DLD1 (cell line): Measurements from ENCODE around the gene SQSTM1.

Experiments
- in situ Hi-C: cut with HindIII; loops from 2 replicates; pipeline ENCODE4 v1.10.0; 2017; ENCODE audit warnings: low sequenced_read_pairs

The SQSTM1 gene

DNA sequence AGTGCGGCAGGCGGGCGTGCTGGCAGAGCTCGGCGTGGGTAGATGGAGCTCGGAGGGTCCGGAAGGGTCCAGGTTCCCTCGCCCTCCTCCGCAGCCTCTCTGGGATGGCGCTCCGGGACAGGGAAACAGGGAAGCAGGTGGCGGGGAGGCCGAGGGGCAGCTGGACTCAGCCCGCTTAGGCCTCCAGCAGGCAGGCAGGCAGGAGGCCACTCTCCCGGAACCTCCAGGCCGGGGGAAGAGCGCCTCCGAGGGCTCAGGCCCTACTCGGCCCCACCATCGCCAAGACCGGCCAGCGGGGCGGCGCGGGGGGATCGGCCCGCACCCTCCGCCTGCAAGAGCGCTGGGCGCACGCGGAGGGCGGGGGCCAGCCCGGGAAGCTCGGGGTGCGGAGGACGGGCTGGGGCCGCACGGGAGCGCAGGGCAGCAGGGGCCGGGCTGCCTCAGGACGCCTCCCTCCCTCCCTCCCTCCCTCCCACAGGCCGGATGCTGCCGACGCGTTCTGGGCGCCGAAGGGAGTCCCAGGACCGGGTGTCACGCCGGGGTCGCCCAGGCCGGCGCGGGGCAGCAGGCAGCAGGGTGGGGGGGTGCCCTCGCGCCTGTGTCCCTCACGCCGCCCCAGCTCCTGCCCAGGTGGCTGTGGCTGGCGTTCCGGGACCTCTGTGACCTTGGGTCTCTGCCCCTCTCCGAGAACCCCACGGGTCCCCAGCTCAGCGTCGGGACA lies 15.0 kb upstream of the SQSTM1 start:
- in situ Hi-C loops: no loop called here

DNA sequence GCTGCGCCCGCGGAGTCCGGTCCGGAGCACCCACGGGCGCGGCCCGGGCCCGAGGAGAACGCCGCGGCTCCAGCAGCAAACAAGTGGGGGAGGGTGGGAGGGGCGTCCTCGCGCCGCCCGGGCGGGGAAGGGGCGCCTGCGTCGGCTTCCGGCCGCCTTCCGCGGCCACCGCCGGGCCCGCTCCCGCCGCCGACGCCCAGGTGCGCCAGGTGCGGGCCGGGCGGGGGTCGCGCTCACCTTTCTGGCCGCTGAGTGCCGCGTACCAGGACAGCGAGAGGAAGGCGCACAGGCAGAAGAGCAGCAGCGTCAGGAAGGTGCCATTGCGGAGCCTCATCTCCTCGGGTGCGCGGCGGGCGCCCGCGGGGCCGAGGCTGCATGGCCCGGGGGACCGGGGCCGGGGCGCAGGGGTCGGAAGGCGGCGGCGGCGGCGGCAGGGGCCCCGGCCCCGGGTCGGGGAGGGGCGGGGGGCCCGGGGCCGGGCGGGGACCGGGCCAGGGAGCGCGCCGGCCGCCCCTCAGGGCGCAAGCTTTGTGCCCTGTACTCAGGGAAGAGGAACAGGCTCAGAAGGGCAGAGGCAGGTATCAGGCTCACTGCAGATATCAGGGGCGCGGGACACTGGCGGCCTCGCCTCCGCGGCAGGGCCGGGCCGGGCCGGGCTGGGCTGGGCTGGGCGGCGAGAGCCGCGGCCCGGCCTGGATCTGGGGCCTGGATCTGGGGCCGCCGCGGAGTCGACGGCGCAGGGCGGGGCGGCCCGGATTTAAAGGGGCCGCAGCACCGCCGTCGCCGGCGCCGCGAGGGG lies 14.3 kb upstream of the SQSTM1 start, which contains the start of gene MGAT4B:
Gene MGAT4B (minus strand): TSS at position 617 of the 799 bp plus-strand sequence. CDS start 283 bp downstream, at position 334.
- in situ Hi-C loops: no loop called here

DNA sequence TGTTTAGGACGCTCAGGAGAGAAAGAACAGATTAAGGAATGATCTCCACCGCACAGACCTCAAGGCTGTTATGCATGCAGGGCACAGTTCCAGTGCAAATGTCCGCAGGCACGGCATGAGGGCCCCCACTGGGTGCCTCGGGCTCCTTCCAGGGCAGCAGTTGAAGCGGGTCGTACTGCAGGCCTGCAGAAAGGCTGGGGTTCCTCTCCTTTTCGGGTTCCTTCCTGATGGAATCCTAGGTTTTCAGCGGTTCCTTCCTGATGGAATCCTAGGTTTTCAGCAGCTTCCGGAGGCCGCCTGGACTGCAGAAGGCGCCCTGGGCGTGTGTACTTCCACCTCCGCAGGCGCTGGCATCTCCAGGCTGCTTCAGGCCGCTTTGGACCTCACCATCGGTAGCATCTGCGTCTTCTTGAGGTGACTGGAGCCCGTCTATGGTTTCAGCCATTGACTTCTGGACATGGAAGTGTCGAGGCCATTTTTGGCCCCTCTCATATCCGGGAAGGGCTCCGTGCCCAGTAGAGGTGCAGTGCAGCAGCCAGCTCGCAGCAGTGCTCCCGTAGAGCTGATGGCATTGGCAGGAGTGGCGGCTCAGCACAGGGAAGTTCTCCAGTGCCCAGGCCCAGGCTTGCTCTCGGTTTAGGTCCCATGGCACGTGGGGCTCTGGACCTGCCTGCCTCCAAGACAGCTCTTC lies 8.4 kb upstream of the SQSTM1 start:
- in situ Hi-C loops: no loop called here

DNA sequence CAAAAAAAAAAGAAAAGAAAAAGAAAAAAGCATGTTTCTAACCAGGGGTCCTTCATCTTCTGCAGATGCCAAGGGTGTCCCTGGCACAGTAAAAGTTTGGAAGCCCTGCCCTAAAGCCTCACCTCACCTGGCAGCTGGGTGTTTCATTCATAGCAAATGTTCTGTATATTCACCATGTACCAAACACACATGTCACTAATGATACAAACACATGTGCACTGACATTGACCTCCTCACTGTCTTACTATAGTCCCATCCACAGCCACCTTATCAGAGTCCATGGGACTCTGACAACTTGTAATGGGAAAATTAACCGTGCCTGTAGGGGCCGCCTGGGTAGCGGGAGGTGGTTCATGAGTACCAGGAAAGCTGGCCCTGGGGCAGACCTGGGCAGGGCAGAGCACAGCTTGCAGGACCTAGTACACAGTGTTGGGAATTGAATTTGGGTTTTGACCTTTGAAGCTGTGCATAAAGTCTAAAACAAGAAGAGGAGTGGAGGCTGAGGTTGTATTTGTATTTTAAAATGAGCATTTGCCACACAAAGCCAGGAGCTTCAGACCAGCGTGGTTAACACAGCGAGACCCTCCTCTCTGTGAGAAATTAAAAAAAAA lies 7.6 kb upstream of the SQSTM1 start:
- in situ Hi-C loops: no loop called here

DNA sequence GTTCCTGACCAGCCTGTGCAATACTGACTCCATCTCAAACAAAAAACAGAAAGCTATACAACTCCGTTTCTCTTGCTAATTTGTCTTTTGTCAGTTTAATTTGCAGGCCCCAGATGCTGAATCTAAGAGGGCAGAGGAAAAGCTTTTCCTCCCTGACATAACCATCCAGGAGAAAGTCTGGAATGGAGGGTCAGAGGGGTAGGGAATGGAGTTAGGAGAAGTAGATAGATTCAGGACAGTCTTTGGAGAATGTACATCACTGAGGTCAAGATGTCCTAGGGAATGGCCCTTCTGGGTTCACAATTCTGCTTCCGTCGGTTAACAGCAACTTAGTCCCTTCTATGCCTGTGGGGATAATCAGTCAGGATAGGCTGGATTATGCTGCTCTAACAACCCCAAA lies 6.6 kb upstream of the SQSTM1 start:
- in situ Hi-C loops: no loop called here

DNA sequence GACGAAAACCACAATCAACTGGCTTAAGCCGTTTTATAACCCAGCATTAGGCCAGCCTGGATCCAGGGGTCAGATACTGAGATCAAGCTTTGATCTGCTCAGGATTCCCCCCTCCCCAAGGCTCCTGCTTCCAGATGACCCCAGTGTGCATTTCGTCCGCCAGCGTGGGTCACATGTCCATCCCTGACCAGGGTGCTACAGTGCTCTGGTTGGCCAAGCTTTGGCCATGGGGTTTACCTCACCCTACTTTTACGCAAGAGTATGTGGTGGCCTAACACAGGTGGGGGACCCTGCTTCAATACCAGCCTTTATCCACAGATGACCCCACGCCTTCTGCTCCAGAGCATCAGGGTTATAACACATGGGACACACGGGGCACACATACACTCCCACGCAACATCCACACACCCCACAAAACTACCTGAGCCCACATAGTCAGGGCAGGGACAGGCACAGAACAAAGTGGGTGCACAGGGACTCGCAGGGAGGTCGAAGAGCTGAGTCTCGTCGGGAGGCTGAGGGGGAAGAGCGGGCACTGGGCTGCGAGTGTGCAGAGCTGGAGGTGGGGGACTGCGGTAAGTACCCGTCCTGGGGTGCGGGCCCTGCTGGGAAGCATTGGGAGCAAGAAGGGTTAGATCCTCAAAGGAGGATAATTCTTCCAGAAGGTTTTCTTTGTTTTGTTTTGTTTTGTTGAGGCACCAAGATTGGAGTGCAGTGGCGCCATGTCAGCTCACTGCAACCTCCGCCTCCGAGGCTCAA lies 5.0 kb upstream of the SQSTM1 start:
- in situ Hi-C loops: no loop called here

DNA sequence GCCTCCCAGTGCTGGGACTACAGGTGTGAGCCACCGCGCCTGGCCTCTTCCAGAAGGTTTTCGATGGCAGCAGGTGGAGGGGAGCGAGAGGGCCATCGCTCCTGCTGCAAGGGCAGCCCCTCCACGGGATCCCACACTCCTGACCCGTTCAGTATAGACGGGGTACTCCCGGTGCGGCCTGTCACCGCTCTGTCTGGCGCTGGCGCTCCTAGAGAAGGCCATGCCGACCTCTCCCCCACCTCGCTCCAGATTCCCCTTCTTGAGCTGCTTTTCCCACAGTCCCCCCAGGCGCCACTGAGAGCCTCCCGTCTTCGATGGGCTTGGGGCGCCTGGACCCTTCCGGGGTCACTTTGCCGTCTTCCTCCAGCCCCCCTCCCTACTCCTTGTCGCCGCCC lies 4.3 kb upstream of the SQSTM1 start:
- in situ Hi-C loops: no loop called here

DNA sequence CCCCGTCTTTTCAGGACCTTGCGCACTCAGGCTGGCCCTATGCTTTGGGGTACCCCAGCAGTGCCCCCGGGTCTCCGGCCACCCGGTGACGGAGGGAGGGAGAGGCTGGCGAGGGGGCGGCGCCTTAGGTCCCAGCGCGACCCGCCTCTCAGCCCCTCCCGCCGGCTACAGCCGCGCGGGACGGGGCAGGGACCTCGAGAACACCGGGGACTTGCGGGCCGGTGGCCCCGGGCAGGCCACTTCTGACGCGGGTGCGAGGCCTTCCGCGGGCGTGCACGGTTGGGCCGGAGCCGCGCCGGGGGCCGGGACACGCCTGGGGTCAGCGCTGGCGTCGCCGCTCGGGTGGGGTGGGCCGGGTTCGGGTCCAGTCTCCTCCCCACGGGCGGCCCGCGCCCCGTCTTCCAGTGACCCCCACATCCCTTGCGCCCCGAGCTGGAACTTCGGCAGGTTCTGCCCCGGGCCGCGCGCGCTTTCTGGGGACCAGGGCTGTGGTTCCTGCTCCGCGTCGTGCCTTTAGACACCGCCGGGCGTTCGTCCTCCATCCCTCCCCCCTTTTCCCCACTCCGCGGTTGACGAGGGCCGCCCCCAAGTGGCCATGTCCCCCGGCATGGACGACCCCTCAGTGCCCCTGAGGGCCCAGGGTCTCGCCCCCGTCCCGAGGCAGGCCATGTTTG lies 3.8 kb upstream of the SQSTM1 start:
- in situ Hi-C loops: no loop called here

DNA sequence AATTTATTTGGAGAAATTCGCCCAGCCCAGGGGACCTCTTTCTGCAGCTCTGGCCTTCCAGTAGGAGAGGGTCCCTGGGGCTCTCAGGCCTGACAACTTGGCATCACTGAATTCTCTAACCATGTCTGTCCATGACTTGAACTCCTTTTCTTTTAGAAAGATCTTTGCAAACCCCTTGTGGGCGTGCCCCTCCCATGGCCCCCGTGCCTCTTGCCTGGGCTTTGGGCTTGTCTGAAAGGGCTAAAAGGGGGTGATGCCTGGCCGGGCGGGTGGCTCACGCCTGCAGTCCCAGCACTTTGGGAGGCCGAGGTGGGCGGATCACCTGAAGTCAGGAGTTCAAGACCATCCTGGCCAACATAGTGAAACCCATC lies 3.2 kb upstream of the SQSTM1 start:
- in situ Hi-C loops: no loop called here

DNA sequence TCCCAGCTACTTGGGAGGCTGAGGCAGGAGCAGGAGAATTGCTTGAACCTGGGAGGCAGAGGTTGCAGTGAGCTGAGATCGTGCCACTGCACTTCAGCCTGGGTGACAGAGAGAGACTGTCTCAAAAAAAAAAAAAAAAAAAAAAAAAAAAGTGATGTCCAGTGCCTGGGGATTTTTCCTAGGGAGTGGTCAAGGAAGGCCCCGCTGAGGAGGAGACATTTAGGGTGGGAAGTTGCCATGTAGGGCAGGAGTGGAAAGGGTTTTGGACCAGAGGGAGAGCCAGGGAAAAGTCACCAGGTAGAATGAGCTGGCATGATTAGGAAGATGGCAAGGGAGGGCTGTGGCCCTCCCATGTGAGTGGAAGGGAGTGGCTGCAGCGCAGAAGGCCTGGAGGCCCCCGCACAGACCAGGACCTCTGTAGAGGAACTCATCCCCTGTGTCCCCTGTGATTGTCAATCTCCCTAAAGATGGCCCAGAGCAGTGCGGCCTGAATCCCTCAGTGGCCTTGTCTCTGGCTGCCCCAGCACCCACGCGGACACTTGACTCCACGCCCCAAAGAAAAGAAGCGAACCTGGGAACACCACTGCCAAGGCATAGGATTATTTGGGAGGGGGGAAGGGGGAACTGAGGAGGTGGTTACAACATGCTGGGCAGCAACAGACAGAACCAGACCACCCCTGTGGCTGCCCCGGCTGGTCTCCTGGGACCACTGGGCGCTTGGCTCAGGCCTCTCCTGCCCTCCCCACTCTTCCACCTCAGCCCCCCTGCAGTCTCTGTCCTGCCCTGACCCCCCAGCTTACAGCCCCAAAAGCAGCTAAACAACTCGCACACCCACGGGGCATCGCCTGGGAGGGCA lies 2.6 kb upstream of the SQSTM1 start:
- in situ Hi-C loops: no loop called here

DNA sequence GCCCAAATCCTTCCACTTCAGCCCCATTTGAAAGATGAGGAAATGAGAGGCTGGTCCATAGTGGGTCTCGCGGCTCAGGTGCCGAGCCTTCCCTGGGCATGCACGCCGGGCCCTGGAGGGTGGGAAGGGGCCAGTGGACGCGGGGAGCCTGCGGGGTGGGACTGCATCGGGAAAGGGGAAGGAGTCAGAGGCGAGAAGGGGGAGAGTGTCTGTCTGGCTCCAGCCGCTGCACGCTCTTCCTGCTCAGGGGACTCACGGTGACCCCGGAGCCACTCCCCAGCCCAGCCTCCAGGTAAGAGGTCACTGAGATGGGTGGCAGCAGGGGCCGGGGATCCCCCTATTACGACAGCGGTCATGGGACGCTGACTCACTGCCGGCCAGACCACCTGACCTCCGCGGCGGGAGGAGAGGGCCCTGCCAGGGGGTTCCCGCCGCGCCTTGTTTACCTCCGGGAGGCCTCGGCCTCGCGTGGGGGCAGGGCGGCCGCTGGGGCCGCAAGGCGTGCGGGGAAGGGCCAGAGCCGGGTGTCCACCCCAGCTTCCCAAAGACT lies 1.9 kb upstream of the SQSTM1 start:
- in situ Hi-C loops: no loop called here

DNA sequence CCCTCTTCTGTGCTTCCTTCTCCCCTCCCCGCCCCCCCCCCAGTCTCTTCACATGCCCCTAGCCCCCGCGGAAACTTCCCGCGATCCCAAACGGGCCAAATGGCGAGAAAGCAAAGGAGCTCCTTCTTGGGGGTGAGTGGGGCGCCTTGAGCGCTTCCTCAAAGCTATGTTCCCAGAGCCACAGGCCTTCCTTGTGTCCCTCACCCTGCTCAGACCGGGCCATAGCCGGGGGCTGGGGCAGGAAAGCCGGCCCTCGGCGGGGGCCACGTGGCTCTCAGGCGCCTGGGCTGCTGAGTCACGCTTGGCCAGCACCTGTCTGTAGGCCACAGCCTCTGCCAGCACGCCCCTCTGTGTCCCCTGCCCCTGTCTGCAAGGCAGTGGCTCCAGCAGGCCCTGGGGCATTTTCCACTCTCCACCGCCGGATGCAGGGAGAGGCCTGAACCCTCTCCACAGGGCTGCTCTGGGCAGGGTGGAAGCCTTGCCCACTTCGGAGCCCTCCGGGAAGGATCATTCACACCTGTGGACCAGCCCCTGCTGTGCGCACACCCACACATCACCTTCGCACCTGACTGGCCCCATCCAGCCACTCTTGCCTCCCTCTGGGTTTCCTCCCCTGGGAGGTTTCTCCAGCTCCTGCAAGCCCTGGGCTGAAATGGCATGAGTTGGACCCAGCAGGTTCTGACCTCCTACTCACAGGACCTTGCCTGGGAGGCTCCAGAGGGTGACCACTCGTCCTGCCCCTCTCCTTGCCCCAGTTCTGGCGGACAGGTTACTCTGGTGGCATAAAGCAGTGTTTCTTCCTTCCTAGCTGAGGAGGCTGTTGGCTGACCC lies 1.2 kb upstream of the SQSTM1 start:
- in situ Hi-C loops: no loop called here

DNA sequence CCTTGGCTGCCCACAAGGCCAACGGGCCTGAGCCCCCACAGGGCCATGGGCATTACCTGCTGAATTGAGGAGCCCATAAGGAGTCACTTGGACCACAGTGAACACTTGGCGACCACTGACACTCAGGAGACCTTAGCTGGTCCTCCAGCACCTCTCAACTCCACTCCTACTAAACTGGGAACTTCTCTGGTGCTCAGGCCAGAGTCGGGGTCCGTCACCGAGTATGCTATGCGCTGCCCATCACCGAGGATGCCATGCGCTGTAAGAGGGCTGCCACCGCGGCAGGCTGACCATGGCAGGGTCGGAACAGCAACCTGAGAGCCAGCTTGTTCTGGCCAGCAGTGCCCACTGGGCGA lies 600 bp upstream of the SQSTM1 start:
- in situ Hi-C loops: no loop called here

DNA sequence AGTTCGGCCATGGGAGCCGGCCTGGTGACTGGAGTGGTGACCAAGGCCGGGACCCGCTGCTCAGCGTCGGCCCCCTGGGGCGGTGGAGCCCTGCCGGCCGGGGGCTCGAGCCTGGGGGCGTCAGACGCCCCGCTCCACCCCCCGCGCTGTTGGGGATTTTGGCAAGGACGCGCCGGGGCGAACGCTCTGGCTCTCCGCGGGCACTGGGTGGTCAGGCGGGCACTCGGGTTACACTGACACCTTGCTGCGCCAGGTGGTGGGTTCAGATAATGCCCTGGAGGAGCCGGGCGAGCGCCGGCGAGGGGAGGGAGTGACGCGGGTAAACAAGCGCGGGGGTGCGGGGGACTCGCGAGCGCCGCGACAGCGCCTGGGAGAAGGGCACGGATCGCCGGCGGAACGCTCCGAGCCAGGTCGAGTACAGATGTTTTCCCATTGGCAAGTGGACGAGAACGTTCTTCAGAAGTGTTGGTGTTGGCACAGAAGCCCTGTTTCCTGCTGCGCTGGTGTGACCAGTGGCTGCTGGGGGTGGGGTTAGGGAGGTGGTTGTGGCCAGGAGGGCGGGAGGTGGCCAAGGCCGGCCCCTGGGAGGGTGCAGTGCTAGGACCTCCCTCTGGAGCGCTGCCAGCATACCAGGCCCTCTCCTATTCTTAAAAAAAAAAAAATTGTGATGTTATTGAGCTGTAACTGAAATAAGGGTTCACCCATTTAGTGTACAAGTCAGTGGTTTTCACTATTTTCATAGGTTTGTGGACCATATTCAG lies 773 bp downstream of the SQSTM1 start:
- in situ Hi-C loops: no loop called here

DNA sequence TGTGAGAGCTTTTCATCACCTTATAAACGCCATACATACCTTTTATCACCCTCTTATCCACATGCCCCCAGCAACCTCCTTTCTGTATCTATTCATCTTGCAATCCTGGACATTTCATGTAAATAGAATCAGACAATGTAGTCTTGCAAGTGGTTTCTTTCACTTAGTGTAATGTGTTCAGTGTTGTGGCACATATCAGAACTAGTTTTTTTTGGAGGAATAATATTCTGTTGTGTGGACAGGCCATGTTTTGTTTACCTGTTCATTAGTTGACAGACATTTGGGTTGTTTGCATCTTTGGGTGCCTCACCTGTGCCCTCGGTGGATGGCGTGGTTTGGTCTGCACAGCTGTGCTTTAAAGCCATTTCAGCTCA lies 1.3 kb downstream of the SQSTM1 start:
- in situ Hi-C loops: no loop called here

DNA sequence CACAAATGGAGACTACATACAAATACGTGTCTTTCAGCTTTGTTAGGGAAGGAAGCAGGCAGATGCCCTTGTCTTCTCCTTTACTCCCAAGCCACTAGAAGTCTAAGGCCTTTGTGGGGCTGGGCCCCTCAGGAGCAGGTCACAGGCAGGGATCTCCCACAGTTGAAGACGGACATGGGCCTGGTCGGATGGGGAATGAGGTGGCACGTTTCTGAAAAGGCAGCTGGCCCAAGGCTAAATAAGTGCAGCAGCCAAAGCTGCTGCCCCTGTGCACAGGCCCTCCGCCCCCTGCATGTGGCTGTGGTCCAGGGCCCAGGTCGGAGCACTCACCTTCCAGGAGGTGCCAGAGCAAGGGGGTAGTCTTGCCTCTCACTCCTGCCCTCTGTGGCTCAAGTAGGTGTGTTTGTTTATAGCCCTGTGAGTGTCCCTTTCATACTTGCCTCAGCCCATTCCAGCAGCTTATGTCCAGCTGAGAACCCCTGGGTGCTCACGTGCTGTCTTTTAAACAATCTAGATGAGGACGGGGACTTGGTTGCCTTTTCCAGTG lies 1.8 kb downstream of the SQSTM1 start:
- in situ Hi-C loops: no loop called here
